GM18909 (cell line): ENCODE measurements around the gene CDK5RAP3.
"Not testable (repeated sequence)": the region's sequence is repeated elsewhere in the genome, so short reads cannot be mapped to it uniquely, and the experiment has no call there.

ENCODE experiments used
- ATAC-seq: cut with Tn5 transposase; IDR thresholded peaks from one replicate; pipeline ENCODE4 v1.9.1; 2021; ENCODE audit warnings: mild to moderate bottlenecking; ENCODE audit not compliant: unreplicated experiment, poor library complexity

The CDK5RAP3 gene

GRCh38 chr17:47970725-47971499 lies at the start of gene CDK5RAP3:
Gene CDK5RAP3 (plus strand): TSS chr17:47971113. CDS start chr17:47971147, 34 bp downstream.
- ATAC-seq: peak; percentile 98

DNA sequence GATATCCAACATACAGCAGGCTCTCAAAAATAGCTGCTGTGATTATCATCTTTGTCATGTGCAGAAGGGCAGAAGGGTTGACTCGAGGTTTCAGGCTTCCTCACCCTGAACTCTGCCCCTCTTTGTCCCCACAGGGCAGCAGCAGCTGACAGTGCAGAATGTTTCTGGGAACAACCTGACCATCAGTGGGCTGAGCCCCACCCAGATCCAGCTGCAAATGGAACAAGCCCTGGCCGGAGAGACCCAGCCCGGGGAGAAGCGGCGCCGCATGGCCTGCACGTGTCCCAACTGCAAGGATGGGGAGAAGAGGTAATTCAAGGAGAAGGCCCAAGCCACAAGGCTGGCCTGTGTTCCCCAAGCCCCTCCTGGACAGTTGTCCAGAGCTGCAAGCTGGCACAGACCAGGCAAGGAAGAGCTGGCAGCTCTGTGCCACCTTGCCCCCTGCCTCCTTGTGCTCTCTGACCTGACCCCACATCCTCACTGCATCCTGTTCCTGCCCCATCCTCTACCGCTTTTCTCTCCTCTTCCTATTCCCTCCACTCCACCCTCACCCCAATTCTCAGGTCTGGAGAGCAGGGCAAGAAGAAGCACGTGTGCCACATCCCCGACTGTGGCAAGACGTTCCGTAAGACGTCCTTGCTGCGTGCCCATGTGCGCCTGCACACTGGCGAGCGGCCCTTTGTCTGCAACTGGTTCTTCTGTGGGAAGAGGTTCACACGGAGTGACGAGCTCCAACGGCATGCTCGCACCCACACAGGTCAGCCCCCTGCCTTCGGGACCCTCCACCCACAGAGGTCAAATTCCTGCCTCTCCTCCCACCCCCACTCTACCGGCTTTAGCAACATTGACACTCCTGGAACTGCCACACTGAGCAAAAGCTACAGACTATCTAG lies 45.9 kb upstream of the CDK5RAP3 start:
- no peak for ATAC-seq

GRCh38 chr17:47925678-47925988 lies 45.3 kb upstream of the CDK5RAP3 start:
- ATAC-seq: no peak

DNA sequence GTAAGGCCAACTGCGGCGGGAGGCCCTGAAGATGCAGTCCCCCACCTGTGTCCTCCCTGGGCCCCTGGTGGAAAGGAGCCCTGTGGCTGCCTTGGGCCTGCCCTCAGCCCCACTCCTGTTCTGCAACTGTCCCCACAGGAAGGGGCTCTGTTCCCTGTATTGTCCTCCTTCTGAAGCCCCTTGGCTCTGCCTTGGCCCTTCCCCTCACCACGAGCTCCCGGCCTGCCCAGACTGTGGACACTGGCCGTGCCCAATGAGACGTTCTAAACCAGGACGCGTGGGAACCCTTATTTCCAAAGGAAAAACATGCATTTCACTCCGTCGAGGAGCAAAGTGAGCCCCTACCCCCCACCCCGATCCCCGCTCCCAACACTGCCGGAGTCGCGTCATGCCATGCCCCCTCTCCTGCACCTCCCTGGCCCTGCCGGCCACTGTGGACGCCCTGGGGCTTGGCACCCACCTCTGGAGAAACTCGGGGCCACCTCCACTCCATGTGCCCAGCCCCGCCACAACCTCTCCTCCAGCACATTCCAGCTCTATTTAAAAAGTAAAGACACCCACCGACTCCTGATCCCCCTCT lies 43.0 kb upstream of the CDK5RAP3 start:
- no peak for ATAC-seq

DNA sequence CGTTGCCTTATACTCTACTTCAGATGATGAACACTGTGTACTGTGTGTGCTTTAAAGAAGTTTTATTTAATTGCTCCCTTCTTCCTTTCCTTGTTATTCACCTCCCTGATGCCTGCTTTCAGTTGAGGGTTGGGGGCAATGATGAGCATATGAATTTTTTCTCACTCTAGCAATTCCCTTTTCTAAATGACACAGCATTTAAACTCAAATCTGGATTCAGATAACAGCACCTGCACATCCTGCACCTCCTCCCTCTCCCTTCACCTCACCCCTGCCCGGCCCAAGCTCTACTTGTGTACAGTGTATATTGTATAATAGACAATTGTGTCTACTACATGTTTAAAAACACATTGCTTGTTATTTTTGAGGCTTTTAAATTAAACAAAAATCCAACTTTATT lies 42.5 kb upstream of the CDK5RAP3 start:
- no peak for ATAC-seq

GRCh38 chr17:47929218-47930000 lies 41.5 kb upstream of the CDK5RAP3 start:
- ATAC-seq: no peak

GRCh38 chr17:47931848-47932247 lies 39.1 kb upstream of the CDK5RAP3 start:
- no peak for ATAC-seq

GRCh38 chr17:47934856-47935255 lies 36.1 kb upstream of the CDK5RAP3 start:
- ATAC-seq: no peak

GRCh38 chr17:47935468-47935867 lies 35.4 kb upstream of the CDK5RAP3 start:
- ATAC-seq: not testable (repeated sequence)

- ATAC-seq: no peak
Measured at GRCh38 chr17:47935961-47936360, 35.0 kb upstream of the CDK5RAP3 start.

GRCh38 chr17:47937941-47938340 lies 33.0 kb upstream of the CDK5RAP3 start:
- no peak for ATAC-seq

DNA sequence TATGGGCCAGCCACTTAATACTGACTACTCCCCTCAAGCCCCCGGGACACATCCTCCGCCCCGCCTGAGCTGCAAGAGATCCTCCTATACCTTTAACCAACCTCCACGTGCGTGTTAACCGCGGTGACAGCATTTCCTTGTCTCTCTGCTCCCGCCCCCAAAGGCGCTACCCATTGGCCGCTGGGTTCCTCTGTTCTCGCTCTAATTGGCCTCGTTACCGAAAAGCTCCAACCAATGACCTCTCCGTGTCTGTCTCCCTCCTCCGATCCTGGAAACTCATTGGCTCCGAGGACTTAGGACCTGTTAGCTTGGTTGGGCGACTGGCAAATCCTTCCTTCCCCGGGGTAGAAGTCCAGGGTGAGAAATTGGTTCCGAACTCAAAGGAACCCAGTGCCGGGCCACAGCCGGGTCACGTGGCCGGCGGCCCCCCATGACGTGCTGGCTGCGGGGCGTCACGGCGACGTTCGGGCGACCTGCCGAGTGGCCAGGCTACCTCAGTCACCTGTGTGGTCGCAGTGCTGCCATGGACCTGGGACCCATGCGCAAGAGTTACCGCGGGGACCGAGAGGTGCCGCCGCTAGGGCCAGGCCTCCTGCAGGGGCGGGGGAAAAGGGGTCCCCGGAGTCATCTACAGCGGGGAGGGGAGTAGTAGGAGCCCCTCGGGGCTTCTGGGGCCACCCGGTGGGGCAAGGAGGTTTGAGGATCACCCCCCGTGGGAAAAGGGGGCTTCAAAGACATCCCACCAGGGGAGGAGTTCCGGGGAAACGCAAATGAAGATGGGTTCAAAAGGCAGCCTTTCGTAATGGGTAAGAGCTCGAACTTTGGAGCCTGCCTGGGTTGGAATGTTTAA lies 29.4 kb upstream of the CDK5RAP3 start, which contains the start of gene PNPO:
Gene PNPO, plus strand, starts transcription at position 326 of the 850 bp plus-strand sequence. Its CDS starts 105 bp downstream, at position 431.
- peak; percentile 95 for ATAC-seq

DNA sequence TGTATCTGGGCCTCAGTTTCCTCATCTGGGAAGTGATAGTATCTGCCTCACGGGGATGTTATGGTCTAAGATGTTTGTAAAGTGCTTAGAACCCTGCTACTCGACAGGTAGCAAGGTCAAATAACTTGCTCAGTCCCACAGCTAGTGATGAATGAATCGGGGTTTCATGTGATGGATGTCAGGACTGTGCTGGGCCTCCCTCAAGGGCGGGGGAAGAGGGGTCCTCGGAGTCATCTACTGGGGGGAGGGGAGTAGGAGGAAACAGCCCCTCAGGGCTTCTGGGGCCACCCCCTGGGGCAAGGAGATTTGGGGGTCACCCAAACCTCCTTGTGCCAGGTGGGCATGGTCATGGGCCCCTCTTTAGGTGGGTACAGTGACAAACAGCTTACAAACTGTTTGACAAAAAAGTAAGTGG lies 28.8 kb upstream of the CDK5RAP3 start:
- no peak for ATAC-seq

DNA sequence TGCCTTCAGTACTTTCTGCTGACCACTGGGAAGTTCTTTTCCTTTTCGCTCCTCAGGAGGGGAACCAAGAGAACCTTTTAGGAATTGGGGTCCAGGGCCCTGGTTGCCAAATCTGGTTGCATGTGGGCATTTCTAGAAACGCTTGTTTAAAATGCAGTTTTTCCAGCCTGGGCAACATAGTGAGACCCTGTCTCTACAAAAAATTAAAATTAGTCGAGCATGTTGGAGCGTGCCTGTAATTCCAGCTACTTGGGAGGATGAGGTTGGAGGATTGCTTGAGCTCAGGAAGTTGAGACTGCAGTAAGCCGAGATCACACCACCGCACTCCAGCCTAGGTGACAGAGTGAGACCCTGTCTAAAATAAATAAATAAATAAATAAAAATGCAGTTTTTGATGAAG lies 28.3 kb upstream of the CDK5RAP3 start:
- ATAC-seq: no peak

- no peak for ATAC-seq
Measured at GRCh38 chr17:47945080-47945479, 25.8 kb upstream of the CDK5RAP3 start.

DNA sequence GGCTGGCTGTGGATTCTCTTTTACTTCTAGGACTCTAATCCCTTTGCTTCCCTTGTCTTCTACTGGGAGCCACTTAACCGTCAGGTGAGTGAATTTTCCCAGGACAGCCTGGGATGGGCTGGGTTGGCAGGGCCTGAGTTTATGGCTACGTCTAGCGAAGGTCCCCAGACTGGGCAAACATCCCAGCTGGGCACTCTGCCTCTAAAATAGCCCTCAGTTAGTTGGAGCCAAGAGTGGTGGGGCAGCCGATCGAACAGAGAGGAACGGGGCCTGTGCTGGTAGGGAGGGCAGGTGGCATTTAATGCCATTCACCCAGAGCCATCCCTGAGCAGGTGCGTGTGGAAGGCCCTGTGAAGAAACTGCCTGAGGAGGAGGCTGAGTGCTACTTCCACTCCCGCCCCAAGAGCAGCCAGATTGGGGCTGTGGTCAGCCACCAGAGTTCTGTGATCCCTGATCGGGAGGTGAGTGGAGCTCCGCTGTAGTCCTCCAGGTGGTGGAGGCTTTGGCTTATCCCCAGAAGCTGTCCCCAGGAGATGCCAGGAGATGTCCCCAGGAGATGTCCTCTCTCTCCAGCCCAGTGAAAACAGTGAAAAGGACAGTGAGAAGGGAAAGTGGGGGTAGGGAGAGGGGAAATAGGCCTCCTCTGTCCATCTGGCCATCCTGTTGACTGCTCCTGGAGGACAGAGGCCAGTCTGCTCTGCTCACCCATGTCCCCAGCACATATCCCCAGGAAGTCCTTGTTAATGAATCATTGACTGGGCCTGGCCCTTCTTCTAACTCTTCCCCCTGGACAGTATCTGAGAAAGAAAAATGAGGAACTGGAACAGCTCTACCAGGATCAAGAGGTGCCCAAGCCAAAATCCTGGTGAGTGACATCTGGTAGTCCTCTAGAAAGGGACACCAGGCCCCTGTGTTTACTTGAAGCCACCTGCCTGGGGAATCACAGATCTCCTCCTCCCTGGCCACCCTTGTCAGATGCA lies 25.1 kb upstream of the CDK5RAP3 start:
- ATAC-seq: no peak

DNA sequence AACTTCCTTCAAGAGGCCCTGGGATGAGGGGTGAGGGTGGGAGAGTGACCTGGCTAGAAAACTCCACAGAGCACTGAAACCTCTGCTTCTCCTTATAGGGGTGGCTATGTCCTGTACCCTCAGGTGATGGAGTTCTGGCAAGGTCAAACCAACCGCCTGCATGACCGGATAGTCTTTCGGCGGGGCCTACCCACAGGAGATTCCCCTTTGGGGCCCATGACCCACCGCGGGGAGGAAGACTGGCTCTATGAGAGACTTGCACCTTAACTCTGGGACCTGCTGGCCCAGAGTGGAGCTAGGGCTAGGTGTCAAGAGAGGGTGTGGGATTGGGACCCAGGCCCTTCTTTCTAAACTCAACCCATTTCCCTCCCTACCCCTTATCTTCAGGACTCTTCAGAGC lies 24.4 kb upstream of the CDK5RAP3 start:
- no peak for ATAC-seq

- ATAC-seq: peak; percentile 64
Measured at GRCh38 chr17:47946929-47947397, 23.9 kb upstream of the CDK5RAP3 start.
